Stimulated activated CD8-positive, alpha-beta memory T cell treated with anti-CD3 and anti-CD28 coated beads, Interleukin-4, amount 100 ng/mL, for 24 hours (primary cell): Measurements from ENCODE around the gene GUK1.
"Not testable (repeated sequence)": the region's sequence is repeated elsewhere in the genome, so short reads cannot be mapped to it uniquely, and the experiment has no call there.

ENCODE experiments used
- DNase-seq: peaks from one replicate; pipeline ENCODE4 v3.0.0-alpha.2; 2020; ENCODE audit warnings: low read depth

GUK1 gene

DNA sequence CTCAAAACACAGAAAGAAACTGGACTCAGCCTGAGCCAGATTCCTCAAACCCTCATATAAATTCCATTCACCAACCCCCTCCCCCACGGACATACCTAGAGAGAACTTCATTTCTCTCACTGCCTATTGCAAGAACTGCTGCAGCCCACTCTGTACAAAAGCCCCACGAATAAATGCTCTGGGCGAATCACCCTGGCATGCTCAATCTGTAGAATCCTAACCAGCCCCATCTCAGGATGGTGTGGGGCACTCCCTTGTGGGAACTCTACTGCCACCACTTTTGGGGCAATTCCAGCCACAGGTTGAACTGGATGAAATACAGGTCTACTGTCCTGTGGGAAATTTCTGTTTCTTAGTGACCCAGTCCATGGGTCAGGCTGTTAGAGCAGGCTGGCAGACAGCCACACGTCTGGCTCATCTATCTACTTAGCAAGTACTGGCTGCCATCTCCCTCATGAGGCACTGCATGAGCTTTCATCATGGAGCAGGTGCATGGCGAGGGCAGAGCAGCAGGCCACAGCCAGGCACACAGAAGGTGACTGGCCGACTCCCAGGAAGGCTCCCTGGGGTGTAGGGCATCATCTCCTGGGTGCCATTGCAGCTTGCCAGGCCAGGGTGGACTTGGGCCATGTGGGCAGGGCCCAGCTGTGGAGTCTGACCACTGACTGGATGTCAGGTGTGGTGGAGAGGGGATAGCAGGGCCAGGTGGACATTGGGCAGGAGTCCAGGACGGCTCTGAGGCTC lies 35.4 kb upstream of the GUK1 start:
- DNase-seq = no peak

DNA sequence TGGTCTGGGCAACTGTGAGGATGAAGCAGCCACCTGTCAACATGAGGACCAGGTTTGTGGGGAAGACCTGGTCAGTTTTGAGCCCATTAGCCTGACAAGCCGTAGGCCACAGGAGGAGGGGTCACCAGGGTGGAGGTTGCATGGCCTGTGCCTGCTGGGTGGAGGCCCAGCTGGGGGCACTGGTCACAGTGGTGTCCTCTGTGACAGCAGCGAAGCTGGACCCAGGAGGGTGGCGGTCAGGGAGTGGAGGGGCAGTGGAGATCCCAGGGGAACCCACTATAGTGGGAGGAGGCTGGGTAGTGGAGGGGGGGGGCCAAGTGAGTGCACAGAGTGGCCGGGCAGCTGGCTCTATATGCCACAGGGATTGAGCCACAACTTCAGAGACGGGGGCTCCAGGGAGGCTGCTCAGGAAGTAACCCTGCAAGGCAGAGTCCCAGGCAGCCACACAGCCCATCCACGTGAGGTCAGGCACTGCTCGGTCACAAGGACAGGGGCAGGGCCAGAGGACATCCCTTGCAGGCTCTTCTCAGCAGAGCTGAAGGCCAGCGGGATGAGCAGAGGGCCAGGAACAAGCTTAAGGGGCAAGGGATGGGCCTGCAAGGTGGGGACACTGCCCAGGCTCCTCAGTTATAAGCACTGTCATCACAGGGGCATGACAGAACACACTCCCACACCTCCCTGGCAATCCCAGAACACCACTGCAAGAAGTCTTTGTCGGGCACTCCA lies 34.6 kb upstream of the GUK1 start:
- no peak for DNase-seq

DNA sequence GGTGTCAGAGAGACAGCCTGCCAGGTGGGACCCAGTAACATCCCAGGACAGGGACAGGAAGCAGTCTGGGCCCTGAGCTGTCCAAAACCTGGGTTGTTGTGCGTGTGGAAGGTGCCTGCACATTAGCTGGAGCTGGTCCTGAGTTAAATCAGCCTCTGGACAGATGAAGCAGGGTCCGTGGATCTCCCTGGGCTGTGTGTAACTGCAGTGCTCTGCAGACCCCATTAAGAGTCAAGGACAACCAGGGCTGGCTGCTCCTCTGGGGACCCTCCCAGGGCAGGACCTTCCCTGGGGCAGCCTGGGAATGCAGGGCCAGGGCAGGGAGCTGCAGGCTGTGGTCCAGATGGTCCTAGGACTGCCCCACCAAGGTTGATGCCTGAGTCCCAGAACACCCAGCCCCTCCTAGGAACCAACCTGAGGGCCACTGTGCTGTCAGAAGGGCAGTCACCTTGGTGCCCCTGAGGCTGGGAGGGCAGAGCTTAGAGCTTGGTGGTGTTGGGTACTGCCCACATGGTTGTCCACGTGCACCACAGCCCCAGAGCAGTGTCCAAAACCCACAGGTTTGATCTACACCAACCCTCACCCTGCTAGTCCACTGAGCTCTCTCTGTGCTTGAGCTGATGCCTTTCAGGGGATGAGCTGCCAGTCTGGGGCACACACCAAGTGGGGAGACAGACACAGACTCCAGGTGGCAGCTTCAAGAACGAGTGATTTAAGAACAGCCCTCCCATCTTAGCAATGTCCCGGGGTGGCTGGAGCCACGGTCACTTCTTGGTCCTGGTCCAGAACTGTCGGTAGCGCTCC lies 33.9 kb upstream of the GUK1 start:
- DNase-seq = no peak

DNA sequence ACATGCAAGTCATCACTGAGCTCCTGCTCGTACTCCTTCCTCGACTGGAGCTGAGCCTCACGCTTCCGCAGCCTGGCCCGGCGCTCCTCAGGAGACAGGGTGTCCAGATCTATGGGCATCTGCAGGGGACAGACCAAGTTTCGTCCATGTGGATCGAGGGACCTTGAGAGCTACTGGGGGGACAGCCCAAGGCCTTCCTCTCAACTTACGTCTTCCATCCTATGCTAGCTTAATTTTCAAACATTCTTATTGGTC lies 33.4 kb upstream of the GUK1 start:
- DNase-seq = no peak

DNA sequence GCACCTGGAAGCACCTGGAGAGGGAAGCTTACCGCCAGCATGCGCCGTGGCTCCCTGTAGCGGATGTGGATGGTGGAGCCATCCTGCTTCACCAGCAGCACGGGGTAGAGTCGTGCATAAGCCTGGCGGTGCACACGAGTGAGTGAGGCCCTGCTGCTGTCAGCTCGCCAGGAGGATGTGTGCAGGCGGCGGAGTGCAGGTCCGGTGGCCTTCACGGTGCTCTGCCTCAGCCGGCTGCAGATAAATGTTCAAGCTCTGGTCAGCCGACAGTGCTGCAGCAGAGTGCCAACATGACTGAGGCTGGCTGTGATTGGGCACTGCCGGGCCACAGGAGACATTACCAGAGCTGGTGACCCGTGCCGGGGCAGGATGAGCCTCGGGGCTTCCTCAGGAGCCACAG lies 32.4 kb upstream of the GUK1 start:
- DNase-seq = no peak

DNA sequence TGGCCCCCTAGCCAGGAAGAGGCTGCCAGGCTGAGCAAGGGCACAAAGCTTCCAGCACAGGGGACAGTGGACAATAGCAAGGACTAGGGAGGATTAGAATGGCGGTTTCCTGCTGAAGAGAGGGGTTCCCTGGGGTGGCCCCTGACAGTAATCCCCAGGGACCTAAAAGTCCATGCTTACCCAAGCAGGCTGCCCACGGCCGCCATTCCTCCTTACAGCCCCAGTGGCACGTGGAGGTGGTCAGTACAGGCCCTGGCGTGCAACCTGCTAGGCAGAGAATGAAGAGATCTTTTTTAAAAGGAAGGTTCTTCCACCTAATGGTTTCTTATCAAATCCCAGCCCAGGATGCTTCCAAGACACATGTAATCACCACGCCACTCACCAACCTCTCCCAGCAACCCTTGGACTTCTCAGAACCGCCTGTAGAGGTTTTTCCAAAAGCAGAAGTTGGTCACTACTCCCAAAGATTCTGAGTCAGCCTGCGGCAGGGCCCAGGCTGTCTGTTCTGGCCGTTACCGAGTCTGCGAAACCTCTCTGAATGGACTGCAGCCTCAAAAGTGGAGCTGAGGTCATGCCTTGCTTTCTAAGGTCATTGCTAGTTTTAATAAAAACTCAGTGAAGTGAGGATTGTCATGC lies 31.9 kb upstream of the GUK1 start:
- DNase-seq = no peak

DNA sequence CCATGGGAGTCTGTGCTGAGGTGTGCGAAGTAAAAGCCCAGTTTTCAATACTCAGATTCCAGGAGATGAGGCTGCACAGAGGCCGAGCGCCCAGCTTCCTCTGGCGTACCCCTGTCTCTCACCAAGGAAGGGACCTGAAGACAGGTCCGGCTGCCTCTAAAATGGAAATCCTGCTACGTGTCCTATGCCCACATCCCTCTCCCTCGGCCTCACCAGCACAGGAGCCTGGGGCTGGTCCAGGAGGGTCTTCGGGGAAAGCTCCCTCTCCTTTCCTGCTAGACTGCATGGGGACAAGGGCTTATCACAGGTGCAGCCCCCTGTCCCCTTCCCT lies 31.4 kb upstream of the GUK1 start:
- DNase-seq = no peak

DNA sequence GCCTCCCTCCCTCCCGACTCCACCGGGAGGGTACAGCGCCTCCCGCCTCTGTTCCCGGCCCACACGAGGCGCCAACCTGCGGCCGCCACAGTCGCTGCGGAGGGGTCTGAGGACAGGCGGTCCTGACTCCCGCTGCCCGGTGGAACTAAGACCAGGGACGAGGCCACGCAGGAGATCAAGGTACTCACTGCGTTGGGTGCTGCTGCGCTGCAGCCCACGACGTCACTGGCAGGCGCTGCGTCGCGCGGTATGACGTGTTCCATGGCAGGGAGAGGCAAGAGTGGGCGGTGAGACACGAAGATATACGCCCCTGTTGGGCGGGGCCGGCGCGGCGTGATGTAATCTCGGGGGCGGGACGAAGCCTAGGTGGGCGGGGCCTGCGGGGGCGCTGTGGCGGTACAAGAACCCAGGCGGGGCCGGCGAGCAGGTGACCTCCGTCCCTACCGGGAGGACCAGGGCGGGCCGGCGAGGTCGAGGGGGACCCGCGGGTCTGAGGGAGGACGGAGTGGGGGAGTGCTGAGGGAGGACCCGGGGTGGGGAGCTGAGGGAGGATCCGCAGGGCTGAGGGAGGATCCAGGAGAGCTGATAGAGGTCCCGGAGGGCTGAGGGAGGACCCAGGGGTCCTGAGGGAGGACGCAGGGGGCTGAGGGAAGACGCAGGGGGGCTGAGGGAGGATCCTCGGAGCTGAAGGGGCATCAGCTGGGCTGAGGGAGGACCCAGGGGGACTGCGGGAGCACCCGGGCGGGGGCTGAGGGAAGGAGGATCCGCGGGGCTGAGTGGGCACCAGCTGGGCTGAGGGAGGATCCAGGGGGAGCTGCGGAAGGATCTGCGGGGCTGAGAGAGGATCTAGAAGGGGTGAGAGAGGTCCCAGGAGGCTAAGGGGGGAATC lies 30.8 kb upstream of the GUK1 start, which contains the start of gene MRPL55:
TSS of gene MRPL55 (minus strand) at position 227 of the 889 bp plus-strand sequence. CDS start 1,039 bp downstream, outside the sequence.
- peak; percentile 97 for DNase-seq

DNA sequence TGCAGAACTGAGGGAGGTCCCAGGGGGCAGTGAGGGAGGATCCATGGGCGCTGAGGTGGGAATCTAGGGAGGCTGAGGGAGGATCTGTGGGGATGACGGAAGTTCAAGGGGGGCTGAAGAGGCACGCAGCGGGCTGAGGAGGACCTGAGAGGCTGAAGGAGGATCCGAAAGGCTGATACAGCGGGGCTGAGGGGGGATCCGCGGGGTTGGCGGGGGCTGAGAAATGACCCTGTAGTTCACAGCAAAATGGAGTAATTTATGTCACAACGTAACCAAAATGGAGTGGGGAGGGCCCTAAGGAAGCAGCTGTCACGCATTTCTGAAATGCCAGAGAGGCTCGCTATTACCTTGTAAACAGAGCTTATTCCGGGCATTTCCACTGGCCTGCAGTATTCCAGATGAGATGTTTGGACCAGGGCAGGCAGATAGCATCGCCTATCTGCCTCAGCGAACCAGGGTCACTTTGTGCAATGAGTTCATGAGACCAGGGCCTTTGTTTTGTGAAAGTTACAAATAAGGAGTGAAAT lies 30.1 kb upstream of the GUK1 start:
- DNase-seq = no peak

DNA sequence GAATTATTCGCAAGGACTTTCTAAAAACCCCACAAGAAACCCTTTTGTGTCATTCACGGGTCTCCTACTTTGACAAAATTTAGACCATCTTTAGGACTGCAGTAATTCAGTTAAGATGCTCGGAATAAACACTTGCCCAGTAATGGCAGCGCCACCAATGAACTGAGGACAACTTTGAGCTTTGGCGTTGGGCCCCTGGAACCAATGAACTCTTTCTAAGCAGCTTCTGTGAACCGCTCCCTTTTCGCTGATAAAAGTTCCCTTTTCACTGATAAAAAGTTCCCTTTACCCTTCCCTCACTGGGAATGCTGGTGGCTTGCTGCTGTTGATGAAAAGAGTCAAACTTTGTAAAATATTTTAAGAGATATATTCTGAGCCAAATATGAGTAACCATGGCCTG lies 29.5 kb upstream of the GUK1 start:
- no peak for DNase-seq

DNA sequence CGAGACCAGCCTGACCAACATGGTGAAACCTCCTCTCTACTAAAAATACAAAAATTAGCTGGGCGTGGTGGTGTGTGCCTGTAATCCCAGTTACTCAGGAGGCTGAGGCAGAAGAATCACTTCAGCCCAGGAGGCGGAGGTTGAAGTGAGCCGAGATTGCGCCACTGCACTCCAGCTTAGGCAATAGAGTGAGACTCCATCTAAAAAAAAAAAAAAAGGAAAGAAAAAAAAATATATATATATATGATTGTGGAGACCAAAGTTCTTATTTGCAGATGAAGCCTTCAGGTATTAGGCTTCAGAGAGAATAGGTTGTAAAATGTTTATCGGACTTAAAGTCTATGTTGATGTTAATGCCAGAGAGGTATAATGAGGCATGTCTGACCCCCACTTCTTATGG lies 28.8 kb upstream of the GUK1 start:
- DNase-seq = not testable (repeated sequence)

DNA sequence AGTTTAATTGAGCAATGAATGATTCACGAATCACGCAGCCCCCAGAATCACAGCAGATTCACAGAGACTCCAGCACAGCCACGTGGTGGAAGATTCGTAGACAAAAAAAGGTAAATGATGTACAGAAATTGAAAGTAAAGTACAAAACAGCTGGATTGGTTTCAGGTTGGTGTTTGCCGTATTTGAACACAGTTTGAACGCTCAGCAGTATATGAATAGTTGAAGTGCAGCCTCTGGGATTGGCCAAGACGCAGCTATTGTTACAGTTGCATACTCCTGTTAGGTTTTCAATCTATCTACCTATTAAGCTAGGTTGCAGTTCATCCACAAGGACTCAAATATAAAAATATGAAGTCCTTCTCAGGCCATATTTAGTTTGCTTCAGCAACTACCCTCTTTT lies 27.9 kb upstream of the GUK1 start:
- no peak for DNase-seq

DNA sequence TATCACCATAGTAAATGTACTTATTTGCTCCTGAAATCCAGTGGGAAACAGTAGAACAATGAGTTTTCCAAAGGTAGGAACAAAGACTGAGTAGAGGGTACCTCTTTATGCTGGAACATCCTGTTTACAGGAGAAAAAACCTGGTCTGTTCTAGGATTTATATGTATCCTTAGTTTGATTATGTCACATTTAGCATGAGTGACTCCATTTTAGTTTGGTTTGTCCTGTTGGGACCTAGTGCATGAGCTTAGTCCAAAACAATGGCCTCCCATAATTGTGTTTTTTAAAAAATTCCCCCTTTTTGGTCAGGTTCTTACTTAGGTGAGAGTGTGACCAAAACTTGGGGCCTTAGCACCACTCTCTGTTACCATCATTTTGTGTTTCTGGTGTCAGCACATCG lies 27.5 kb upstream of the GUK1 start:
- DNase-seq = no peak

DNA sequence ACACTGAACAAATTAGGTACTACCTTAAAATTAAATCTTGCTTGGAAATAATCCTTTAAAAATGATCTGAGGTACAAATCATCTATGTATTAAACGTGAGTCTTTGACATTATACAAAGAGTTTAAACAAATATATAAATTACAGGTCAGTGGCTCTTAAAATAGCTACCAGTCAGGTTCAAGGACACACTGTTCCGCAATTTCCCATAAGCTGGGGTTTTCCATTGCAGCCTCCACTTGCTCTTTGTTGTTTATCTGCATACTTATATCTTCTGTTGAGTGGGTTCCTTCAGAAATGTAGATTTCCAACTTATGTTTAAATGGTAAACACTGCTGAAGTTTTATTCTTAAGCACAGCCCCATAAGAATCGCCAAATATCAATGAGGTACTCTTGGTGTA lies 25.3 kb upstream of the GUK1 start:
- no peak for DNase-seq

DNA sequence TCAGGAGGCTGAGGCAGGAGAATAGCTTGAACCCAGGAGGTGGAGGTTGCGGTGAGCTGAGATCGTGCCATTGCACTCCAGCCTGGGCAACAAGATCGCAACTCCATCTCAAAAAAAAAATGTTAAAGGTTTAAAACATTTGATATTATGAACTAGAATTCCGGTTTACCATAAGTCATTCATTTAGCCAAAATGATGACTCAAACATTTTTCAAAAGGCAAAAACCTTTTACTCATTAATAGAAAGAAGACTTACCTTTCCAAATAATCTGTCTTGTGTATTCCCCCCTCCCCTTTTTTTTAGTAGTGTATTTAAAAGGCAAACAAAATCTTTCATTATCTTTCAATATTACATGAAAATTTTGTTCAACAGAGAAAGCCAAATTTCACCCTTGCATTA lies 22.7 kb upstream of the GUK1 start:
- no peak for DNase-seq

DNA sequence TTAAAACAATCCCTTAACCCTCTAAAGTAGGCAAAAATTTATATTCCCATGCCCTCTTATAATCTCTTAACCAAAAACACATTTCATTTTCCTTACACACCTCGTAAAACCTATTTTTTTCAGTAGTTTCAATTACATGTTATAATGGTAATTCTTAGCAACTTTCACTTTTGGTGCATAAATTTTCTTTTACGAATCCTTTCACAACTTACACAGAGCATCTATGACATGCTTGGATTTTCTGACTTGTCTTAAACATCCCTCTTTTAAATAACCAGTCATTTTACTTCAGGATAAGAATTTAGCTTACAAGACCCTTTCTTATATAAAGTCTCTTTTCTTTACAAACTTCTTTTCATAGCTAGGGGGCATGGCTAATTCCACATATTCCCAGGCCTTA lies 22.0 kb upstream of the GUK1 start:
- no peak for DNase-seq

DNA sequence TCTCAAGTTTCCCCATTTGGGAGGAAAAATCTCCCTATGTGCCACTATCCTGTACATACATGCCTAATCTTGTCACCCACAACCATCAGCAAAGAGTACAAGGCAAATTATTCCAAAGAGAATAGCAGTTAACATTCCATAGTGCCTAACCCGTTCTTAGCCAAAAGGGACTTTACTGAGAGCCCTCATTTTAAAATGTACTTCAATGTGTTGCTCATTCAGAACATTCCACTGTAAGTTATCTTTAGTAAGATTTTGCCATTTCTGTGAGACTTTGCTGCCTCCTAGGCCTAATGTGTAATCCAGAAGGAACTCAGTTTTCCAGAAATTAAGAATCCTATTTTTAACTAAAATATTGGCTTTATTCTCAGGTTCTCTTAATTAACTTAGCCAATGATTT lies 19.7 kb upstream of the GUK1 start:
- no peak for DNase-seq

DNA sequence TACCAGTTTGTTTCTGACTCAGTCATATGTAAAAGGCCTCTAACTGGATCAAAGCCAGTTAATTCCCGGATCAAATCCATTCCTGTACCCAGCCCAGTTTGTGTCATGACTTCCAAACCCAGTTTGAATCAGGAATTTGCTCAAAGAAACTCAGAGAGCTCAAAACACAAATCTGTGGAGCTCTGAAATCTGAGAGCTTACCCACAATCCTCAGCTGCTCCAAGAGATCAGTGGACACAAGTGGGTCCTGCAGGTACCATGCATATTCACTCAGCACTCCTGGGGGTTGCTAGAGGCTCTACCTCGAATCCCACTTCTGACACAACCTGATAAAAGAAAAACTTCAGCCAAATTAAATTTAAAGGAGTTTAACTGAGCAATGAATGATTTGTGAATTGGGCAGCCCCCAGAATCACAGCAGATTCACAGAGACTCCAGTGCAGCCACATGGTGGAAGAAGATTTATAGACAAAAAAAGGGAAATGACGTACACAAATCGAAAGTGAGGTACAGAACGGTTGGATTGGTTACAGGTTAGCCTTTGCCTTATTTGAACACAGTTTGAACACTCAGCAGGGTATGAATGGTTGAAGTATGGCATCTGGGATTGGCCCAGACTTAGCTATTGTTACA lies 19.1 kb upstream of the GUK1 start:
- no peak for DNase-seq

DNA sequence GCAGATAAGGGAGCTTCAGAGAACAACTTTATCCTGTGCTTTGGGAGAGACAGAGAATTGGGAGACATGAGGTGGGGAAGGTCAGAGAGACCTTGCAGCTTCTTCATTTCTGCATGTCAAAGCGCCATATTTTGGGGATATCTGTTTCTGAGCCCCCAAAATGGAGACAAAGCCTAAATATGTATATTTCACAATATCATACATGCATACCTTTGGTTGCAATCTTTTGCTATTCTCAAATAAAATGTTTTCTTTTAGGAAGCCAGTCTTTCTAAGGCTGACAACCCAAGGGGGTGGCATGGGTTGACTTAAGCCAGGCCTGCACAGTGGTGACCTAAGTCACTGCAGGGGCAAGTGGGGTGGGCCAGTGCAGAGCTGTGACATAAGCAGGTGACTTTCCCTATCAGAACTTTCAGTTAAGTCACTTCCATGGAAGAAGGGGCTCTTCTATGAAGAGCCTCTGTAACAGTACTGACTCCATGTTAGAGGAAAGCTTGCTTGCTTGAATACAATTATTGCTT lies 17.1 kb upstream of the GUK1 start:
- DNase-seq = no peak

DNA sequence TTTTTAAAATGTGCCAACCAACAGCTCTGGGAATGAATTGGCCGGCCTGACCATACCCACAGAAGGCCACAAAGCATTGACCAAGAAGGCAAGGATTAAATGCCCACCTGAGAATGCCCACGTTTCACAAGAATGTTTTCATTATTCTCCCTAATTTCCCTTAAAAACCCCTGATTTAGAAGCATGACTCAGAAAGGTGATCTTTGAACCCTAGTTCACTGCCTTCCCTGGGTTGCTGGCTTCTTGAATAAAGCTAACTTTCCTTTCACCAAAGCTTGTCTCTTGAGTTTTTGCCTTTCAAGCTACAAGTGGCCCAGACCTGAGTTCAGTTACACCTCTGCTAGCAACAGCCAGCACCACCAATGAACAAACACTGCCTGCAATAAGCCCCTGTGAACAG lies 16.6 kb upstream of the GUK1 start:
- no peak for DNase-seq

DNA sequence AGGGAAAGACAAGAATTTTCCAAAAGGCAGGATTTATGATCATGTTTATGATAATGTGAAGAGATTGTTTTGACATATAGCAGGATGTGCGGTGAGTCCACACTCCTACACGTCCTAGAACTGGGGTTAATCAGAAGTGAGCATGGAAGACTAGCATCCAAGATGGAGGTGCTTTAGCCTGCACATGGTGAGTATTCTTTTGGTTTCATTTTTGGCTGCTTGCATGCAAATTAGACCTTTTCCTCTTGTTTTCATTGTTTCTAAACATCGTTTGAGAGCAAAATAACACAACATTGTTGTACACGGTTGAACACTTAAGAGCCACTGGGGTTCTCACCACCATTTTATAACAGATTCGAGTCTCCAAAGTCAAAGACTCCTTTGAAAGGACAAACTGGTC lies 14.9 kb upstream of the GUK1 start:
- DNase-seq = no peak
